ENCODE results near the gene TCP1.

Gene TCP1

GRCh38 chr6:159832946-159833345, 43.5 kb upstream of the TCP1 start:
- TF ChIP-seq BHLHE40 (IDR thresholded peaks at IDR 0.05; ENCODE audit: borderline replicate concordance), result no peak
- TF ChIP-seq L3MBTL2 (conservative IDR thresholded peaks at IDR 0.05), result no peak
- no peak for TF ChIP-seq ELF4 (IDR thresholded peaks at IDR 0.05)
- TF ChIP-seq SUZ12 (IDR thresholded peaks at IDR 0.05), result no peak
- ChIA-PET POLR2A (no interaction called here), CTCF (interaction anchor here (0.6 to 1.0 kb wide), 2 partner anchors 42 to 1586 kb away, joined by 3 to 4 read pairs; no protein-coding TSS in a partner anchor)
- no peak for DNase-seq (ENCODE audit: extremely low spot score)

- CTCF ChIA-PET, result no interaction called here
- no peak for DNase-seq (ENCODE audit: extremely low spot score)
- TF ChIP-seq TARDBP (IDR thresholded peaks at IDR 0.05) (no peak), FOXA1 (IDR thresholded peaks at IDR 0.05) (no peak), ZNF384 (IDR thresholded peaks at IDR 0.05) (no peak), ELF4 (IDR thresholded peaks at IDR 0.05) (no peak), SUZ12 (IDR thresholded peaks at IDR 0.05) (no peak), NFRKB (IDR thresholded peaks at IDR 0.05) (no peak), LEF1 (IDR thresholded peaks at IDR 0.05; ENCODE audit: borderline replicate concordance) (no peak), FOXM1 (IDR thresholded peaks at IDR 0.05; ENCODE audit: borderline replicate concordance) (no peak), CTBP1 (IDR thresholded peaks at IDR 0.05; ENCODE audit: borderline replicate concordance) (no peak), HDGF (IDR thresholded peaks at IDR 0.05; ENCODE audit: borderline replicate concordance) (no peak), PKNOX1 (IDR thresholded peaks at IDR 0.05) (no peak), L3MBTL2 (conservative IDR thresholded peaks at IDR 0.05) (no peak), FOXK2 (IDR thresholded peaks at IDR 0.05) (no peak), BHLHE40 (IDR thresholded peaks at IDR 0.05; ENCODE audit: borderline replicate concordance) (no peak), SP1 (IDR thresholded peaks at IDR 0.05) (no peak), ARNT (IDR thresholded peaks at IDR 0.05) (no peak)
- POLR2A ChIA-PET, result no interaction called here
These were observed 41.9 kb upstream of the TCP1 start for GRCh38 chr6:159831373-159831679.

GRCh38 chr6:159830501-159831372, 41.3 kb upstream of the TCP1 start:
- ChIA-PET CTCF (no interaction called here), POLR2A (interaction anchor here (1.2 kb wide), 1 partner anchor 17 kb away, joined by 3 read pairs; no protein-coding TSS in a partner anchor)
- DNase-seq (ENCODE audit: extremely low spot score), result no peak
- TF ChIP-seq TARDBP (IDR thresholded peaks at IDR 0.05), result no peak
- TF ChIP-seq NFRKB (IDR thresholded peaks at IDR 0.05), result no peak
- no peak for TF ChIP-seq BHLHE40 (IDR thresholded peaks at IDR 0.05; ENCODE audit: borderline replicate concordance)
- no peak for TF ChIP-seq FOXA1 (IDR thresholded peaks at IDR 0.05)
- TF ChIP-seq PKNOX1 (IDR thresholded peaks at IDR 0.05), result no peak
- no peak for TF ChIP-seq FOXM1 (IDR thresholded peaks at IDR 0.05; ENCODE audit: borderline replicate concordance)

GRCh38 chr6:159829526-159829925, 40.1 kb upstream of the TCP1 start:
- TF ChIP-seq CTBP1 (IDR thresholded peaks at IDR 0.05; ENCODE audit: borderline replicate concordance) (no peak), FOXK2 (IDR thresholded peaks at IDR 0.05) (no peak), FOXM1 (IDR thresholded peaks at IDR 0.05; ENCODE audit: borderline replicate concordance) (no peak), HDGF (IDR thresholded peaks at IDR 0.05; ENCODE audit: borderline replicate concordance) (no peak), ELF4 (IDR thresholded peaks at IDR 0.05) (no peak)
- no peak for DNase-seq (ENCODE audit: extremely low spot score)
- ChIA-PET CTCF (interaction anchor here (0.6 kb wide), 1 partner anchor 113 kb away, joined by 5 read pairs; no protein-coding TSS in a partner anchor), POLR2A (no interaction called here)

GRCh38 chr6:159828074-159828473, 38.7 kb upstream of the TCP1 start:
- TF ChIP-seq HDGF (IDR thresholded peaks at IDR 0.05; ENCODE audit: borderline replicate concordance) (no peak), CTBP1 (IDR thresholded peaks at IDR 0.05; ENCODE audit: borderline replicate concordance) (no peak), NFRKB (IDR thresholded peaks at IDR 0.05) (no peak), LEF1 (IDR thresholded peaks at IDR 0.05; ENCODE audit: borderline replicate concordance) (no peak), PKNOX1 (IDR thresholded peaks at IDR 0.05) (no peak), ARNT (IDR thresholded peaks at IDR 0.05) (no peak), FOXK2 (IDR thresholded peaks at IDR 0.05) (no peak), L3MBTL2 (conservative IDR thresholded peaks at IDR 0.05) (no peak), ZNF384 (IDR thresholded peaks at IDR 0.05) (no peak), BHLHE40 (IDR thresholded peaks at IDR 0.05; ENCODE audit: borderline replicate concordance) (no peak), ELF4 (IDR thresholded peaks at IDR 0.05) (no peak), FOXA1 (IDR thresholded peaks at IDR 0.05) (no peak), TARDBP (IDR thresholded peaks at IDR 0.05) (no peak)
- POLR2A ChIA-PET, result interaction anchor here (1.1 kb wide), 1 partner anchor 101 kb away, joined by 3 read pairs; the partner anchor contains the start of gene WTAP
- no peak for DNase-seq (ENCODE audit: extremely low spot score)
- CTCF ChIA-PET, result no interaction called here

- TF ChIP-seq SP1 (IDR thresholded peaks at IDR 0.05) (no peak), TARDBP (IDR thresholded peaks at IDR 0.05) (no peak), SUZ12 (IDR thresholded peaks at IDR 0.05) (no peak), ZNF384 (IDR thresholded peaks at IDR 0.05) (no peak), PKNOX1 (IDR thresholded peaks at IDR 0.05) (no peak)
- POLR2A ChIA-PET, result no interaction called here
- no peak for DNase-seq (ENCODE audit: extremely low spot score)
- CTCF ChIA-PET, result no interaction called here
These were observed 37.7 kb upstream of the TCP1 start for GRCh38 chr6:159826968-159827647.

Data from HEK293T (cell line).